DMS153 (cell line): ENCODE measurements around the gene RAVER2.

Experiments
- DNase-seq: peaks from one replicate; lab custom pipeline; 2025; lab: John Stamatoyannopoulos, UW

RAVER2 gene

DNA sequence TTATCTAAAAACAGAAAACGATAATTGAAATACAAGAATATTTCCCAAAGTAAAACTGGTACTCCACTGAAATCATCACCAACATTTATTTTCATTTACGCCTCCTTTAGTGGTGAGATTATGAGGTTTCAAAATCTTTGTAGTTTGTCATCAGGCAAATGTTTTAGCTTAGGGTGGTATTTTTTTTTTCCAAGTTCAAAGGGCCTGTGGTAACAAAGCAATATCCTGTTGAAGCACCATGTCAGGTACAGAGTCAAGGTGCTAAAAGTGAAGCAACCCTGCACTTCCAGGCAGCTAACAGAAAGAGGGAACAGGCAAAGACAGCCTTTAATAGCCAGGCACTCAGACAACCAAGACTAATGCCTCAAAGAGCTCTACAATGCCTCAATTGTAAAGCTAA is 132.3 kb downstream of the RAVER2 start:
- DNase-seq = no peak

DNA sequence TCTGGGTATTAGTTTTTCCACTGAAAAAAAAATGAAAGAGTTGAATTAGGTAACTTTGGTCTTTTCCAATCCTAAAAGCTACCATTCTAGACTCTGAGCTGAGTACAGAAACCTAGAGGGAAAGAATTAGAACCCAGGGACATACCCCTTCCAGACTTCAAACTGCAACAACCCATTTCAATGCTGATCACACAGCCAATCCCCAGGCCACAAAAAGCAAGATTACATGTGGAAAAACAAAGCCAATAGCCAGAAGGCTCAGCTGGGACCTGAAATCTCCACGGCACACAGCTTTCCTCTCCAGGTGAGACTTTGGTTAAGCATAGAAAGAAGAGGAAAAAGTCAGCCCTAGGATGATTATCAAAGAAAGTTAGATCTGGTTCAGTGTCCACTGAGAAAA is 132.7 kb downstream of the RAVER2 start:
- DNase-seq = no peak

DNA sequence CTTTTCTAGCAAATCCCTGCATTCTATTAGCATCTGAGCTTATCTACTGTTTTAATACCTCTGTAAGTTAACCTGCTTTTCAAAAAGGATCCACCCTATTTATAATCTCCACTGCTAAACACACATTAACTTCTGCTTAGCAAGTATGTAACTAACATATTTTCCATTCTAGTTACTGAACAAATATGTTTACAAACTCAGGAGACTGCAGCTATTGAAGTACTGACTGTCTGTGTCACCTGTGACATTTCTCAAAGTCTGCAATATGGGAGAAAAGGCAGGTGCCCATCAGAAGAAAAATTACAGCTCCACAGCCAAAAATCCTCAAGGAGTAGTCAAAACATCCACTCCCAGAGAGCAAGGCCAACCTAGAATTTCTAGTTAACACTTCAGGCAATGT is 133.2 kb downstream of the RAVER2 start:
- no peak for DNase-seq

DNA sequence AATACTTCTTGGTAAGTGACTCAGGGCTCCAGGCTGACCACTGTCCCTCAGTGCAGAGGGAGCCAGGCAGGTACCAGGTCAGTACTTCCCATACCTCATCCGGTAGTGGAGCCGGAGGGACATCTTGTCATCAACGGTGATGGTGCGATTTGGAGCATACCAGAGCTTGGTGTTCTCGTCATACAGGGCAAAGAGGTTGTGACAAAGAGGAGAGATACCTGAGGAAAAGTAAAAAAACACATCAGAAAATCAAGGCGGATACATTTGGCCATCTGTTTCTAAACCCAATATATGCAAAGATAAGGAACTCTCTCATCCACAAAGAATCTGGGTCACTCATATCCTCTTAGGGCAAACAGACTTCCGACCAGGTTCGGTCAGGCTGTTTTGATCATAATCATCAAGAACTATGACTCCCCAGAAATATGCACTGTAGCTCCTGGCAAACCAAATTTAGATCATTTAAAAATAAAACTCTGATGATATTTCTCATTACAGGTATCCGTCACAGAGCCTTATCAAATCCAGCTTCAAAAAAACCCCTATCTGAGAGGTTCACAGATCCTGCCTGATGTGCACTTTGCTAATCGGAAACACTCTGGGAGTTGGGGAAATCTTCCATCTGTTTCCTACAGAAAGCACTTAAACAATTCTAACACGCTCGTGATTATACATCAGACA is 134.2 kb downstream of the RAVER2 start:
- DNase-seq = no peak

DNA sequence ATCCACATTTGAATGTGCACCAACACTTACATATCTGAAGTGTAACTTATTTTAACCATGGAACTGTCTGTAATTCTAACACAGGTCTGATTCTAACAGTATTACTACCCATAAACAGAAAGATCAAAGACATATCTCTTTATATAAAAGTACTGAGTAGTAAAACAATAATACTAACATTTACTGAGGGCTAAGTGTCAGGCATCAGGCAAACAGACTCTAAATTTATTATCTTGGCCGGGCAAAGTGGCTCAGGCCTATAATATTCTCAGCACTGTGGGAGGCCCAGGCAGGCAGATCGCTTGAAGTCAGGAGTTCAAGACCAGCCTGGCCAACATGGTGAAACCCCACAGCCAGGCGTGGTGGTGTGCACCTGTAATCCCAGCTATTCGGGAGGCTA is 135.6 kb downstream of the RAVER2 start:
- DNase-seq = no peak

DNA sequence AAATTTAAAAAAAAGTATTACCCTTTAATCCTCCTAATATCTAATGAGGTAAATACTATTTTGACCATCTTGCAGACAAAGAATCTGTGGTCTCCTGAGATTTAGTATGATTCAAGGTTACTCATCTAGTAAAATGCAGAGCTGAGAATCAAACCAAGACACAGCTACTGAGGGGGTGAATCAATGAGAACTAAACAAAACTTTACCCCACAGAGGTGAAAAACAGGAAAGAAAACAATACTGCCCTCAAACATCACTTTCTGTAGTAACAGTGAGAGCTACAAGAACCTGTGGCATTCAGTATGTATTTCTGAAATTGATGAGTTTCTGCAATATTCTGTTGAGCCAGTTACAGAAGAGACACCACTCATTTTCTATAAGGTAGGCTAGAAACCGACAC is 136.4 kb downstream of the RAVER2 start:
- DNase-seq = no peak
